Non-pigmented ciliary epithelial cell (primary cell): ENCODE results near the gene ARL5A.
"Not testable (repeated sequence)": the region's sequence is repeated elsewhere in the genome, so short reads cannot be mapped to it uniquely, and the experiment has no call there.

Experiments used
- DNase-seq: peaks from one replicate; pipeline ENCODE4 v3.0.0-alpha.2; 2010; ENCODE audit warnings: low read depth

Gene ARL5A

DNA sequence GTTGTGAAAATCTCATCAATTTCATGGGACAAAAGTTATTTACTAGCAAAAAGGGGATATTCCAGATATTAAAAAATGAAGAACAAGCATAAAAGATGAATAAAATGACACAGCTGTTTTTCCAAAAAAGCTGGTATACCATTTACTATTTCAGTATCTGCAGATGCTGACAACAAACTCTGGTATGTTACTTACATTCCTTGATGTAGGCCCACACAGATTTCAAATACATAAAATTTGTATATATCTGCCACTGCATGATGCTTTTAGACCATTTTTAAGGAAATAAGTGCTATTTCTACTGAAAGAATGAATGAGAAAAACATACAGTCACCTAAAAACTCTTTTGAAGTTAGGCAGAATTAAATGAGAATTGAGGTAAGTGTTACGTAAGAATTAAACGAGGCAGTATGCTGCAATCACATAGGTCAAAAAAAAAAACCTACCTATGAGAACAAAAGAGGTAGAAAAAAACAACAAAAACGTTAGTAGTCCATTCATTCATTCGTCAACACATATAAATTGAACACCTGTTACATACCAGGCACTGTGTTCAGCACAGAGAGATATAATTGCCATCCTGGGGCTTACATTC, 32.5 kb downstream of the ARL5A start:
- DNase-seq, result no peak

DNA sequence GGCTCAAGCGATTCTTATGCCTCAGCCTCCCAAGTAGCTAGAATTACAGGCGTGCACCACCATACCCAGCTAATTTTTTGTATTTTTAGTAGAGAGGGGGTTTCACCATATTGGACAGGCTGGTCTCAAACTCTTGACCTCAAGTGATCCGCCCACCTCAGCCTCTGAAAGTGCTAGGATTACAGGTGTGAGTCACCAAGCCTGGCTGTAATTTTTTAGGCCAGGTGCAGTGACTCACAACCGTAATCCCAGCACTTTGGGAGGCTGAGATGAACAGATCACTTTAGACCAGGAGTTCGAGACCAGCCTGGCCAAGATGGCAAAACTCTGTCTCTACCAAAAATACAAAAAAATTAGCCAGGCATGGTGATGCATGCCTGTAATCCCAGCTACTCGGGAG, 33.8 kb downstream of the ARL5A start:
- DNase-seq, result not testable (repeated sequence)

DNA sequence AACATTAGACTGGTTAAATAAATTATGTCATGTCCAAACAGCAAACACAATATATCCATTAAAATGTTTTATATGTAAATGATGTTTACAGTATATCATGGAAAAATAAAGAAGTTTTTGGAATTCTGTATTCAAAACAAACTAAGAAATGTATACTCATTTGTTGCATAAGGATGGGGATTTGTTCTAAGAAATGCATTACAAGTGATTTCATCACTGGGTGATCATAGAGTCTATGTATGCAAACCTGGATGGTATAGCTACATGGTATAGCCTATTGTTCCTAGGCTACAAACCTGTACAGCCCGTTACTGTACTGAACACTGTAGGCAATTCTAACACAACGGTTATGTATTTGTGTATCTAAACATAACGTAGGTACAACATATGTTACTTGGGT, 35.1 kb downstream of the ARL5A start:
- DNase-seq, result no peak

DNA sequence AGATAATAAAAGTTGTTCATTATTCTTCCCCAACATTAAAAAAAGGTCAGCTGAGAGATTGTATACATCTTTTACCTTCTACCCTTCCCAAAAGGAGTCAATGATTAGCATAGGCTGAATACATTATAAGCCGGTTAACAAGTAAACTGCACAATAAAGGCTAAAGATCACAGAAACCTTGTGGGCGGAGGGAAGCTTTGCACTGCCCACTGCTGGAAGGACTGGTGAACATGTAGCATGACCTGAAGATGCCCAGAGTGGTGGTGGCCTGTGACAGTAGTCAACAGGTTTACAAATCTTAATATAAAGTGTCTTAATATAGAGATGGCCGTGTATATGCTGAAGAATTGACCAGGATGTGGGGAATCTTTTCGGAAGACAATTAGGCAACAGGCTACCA, 35.6 kb downstream of the ARL5A start:
- DNase-seq, result no peak

DNA sequence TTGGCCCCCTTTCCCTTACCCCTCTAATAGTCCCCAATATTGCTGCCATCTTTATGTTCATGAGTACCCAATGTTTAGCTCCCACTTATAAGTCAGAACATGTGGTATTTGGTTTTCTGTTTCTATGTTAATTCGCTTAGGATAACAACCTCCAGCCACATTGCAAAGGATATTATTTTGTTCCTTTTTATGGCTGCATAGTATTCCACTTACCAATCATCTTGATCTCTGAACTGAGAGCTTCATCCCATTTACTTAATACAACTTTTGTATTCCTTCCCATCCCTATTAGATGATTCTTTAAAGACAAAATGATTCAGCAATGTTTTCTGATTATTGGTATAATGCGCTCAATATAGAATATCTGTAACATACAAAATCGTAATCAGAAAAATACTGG, 36.7 kb downstream of the ARL5A start:
- no peak for DNase-seq

DNA sequence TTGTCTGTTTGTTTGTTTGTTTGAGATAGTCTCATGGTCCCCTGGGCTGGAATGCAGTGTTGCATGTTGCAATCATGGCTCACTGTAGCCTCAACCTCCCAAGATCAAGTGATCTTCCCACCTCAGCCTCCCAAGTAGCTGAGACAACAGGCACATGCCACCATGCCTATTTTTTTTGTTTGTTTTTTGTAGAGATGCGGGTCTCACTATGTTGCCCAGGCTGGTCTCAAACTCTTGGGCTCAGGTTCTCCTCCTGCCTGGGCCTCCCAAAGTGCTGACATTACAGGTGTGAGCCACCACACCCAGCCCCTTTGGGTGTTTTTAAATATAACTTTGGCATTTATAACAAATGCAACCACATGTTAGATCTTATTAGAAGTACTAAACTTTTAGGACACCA, 37.5 kb downstream of the ARL5A start:
- no peak for DNase-seq

DNA sequence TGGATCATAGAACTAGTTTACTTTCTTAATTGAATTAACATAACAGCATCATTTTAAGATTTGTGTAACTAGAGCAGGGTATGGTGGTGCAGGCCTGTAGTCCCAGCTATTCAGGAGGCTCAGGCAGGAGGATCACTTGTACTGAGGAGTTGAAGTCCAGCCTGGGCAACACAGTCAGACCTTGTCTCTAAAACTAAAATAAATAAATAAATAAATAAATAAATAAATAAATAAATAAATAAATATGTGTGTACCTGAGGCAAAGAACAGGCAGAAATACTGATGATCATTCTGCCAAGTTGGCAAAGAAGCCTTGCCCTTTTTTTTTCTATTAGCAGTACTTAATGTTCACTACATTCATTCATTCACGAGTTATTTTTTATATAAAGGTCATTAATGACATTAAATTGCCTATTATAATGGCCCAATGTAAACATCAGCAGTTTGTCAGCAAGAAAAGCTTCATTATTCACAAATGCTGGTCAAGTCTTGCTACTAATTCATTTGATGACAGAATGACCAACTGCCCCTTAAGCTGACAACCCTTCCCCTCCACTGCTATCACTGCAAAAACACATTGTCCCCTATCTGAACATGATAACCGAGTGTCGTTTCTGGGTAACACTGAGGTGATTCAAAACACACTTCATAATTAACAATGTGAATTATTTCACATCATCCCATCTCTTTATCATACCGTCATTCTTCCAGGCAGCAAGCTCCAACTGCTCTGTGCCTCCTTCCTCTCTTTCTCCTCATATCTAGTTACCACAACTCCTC, 39.0 kb downstream of the ARL5A start:
- DNase-seq, result no peak

DNA sequence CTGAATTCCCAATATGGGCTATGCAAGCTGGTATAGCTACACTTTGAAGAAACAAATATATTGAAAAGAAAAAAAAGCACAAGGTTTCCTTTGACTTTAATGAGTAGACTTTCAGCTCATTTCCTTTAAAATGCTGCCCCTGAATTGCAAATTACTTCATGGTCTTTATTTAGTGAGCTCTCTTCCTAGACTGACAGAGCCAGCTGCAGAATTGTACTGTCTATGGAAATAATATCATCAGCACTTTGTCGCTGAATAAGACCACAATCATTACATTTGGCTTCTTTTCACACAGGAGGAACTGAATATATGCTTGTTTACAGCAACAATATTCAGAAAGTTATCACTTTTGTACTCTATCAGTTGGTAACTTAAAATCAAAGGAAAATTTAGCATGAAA, 41.7 kb downstream of the ARL5A start:
- DNase-seq, result no peak

DNA sequence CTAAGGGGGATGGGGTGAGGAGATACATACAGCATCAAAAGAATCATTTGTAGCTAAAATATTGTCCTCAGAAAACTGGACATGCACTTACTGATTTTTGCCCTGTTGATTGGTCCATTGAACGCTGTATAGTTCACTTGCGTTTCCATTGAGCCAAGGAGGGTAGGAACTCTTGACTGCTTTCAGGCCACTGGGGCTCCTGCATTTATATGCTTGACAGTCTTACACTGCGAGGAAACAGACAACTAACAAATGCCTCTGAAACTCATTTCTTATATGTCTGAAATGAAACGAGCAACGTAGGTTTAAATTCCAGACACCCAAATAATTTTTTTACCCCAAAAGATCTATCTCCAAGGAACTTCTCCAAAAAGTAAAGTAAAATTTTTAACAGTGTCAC, 42.1 kb downstream of the ARL5A start:
- DNase-seq, result no peak

DNA sequence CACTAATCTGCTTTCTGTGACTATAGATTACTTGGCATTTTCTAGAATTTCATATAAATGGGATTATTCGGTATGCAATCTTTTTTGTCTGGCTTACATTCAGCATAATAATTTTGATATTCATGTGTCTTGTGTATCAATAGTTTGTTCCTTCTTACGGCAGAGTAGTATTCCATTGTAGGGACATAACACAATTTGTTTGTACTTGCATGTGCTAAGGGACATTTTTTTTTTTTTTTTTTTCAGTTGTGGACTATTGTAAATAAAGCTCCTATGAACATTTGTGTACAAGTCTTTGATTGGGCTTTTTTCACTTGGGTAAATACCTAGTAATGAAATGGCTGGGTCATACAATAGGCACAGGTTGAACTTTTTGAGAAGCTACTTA, 45.1 kb downstream of the ARL5A start:
- no peak for DNase-seq

DNA sequence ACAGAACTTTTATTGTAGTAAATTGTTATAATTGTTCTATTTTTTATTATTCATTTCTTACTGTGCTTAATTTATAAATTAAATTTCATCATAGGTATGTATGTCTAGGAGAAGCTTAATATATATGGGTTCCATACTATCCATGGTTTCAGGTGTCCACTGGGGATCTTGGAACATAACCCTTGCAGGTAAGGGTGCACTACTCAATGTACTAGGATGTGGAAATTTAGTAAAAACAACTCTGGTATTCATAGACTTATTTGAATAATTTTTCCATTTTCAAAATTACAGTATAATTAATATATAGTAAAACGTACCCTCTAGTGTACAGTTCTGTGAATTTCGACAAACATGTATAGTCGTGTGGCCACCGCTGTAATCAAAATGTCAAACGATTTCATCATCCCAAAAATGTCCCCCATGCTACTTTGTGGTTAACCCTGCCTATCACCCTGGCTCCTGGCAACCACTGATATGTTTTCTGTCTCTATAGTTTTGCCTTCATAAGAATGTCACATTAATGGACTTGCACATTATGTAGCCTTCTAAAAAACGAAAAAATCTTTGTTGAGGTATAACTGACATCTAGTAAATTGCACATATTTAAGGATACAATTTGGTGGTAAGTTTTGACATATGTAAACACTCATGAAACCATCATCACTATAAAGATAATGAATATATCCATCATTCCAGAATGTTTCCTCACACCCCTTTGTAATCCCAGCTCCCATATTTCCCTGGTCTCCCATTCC, 45.7 kb downstream of the ARL5A start:
- DNase-seq, result no peak

DNA sequence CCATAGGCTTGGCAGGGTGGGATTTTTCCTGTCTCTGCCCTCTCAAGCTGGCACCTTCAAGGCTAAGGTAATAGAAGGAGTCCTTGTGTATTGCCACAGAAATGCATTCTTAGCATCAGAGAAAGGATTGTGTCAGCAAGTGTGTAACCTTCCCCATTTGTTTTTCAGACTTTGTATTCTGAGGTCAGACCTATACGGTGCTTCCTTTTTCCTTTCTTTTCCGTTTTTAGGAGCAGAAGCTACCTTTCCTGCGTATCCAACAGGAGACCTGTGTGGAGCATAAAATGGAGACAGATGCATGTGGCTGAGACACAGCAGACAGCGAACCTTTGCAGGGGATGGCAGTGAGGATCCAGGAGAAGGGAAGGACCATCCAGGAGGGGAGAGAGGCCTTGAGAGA, 46.6 kb downstream of the ARL5A start:
- DNase-seq, result no peak

DNA sequence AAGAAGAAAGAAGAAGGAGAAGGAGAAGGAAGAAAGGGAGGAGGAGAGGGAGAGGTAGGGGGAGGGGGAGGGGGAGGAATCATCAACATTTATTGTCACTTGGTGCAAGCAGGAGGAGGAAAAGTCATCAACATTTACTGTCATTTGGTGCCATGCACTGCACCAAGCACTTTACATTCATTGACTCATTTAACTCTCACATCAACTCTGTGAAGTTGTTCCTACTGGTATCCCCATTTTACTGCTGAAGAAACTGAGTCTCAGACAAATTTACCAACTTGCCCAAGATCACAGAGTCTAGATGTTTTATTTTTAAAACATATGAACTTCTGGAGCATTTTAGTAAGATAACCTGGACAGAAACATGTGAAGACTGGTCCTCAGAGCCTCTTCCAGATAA, 47.3 kb downstream of the ARL5A start:
- no peak for DNase-seq

DNA sequence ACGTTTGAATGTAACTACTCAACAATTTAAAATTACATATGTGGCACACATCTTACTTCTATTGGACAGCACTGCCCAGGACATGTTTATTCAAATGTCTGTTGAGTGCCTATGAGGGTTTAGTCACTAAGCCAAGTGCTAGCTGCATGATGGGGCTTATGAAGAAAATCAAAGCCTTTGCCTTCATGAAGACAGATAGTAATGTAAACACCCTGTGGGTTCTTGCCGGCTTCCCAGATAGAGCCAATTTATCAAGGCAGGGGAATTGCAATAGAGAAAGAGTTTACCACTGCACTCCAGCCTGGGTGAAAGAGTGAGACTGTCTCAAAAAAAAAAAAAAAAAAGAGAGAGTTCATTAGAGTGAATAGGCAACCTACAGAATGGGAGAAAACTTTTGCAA, 50.3 kb downstream of the ARL5A start:
- DNase-seq, result no peak

DNA sequence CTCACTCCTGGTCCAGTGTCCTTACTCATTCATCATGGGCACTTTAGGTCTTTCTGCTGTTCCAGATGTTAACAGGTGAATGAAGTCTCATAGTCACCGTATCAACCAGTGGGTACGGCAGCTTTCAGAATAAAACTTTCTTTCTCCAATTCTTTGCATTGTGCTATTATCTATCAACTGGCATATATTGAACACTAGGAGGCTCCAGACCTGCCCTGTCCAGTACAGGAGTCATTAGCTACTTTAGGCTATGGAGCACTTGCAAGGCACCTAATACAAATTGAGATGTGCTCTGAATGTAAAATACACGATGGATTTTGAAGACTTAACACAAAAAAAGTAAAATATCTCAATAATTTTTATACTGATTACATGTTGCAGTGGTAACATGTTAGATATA, 50.7 kb downstream of the ARL5A start:
- DNase-seq, result no peak

DNA sequence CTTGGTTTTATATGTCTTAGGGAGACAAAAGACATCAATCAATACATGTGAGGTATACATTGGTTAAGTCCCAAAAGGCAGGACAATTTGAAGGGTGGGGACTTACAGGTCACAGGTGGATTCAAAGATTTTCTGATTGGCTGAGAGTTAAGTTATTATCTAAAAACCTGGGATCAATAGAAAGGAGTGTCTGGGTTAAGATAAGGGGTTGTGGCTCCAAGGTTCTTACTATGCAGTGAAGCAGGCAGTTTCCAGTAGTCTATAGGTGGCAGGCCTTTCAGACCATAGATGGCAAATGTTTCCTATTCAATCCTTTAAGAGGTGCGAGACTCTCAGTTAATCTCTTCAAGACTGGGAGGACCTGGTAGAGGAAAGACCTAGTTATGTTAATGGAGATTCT, 51.9 kb downstream of the ARL5A start:
- no peak for DNase-seq

DNA sequence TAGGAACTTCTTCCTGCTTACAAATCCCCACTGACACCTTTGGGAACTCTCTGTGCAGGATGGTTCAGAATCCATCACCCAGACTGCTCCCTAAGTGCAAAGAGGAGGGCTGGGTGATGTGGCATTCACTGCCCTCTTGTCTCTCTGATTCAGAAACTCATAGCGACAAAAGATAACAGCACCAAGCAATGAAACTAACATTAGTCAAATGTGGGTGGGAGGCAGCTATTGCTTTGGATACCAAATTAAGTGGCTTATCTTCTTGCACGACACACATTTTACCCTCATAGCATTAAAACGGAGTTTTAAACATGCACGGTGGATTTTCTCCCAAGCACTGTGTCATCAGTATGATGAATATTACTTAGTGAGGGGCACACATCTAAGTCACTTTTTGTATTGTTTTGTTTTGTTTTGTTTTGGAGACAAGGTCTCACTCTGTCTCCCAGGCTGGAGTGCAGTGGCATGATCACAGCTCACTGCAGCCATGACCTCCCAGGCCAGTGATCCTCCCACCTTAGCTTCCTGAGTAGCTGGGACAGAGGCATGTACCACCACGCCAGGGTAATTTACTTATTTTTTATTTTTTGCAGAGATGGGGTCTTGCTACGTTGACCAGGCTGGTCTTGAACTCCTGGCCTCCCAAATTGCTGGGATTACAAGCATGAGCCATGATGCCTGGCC, 53.0 kb downstream of the ARL5A start:
- DNase-seq, result no peak

DNA sequence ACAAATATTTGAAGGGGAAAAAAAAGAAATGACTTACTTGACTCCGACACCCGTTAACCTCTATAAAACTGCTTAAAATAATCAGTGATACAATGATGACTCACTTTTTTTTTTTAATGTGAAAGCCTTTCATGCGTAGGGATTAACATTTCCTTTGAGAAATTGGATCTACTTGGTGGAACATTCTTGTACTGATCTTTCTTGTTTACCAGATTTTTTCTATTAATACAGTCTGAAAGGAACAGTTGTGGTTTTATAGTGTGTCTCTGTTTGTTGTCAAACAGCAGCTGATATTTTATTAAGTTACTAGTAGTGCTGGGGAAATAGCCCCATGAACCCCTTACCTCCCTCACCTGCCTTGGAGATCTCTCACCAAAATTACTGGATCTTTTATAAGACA, 53.7 kb downstream of the ARL5A start:
- no peak for DNase-seq

DNA sequence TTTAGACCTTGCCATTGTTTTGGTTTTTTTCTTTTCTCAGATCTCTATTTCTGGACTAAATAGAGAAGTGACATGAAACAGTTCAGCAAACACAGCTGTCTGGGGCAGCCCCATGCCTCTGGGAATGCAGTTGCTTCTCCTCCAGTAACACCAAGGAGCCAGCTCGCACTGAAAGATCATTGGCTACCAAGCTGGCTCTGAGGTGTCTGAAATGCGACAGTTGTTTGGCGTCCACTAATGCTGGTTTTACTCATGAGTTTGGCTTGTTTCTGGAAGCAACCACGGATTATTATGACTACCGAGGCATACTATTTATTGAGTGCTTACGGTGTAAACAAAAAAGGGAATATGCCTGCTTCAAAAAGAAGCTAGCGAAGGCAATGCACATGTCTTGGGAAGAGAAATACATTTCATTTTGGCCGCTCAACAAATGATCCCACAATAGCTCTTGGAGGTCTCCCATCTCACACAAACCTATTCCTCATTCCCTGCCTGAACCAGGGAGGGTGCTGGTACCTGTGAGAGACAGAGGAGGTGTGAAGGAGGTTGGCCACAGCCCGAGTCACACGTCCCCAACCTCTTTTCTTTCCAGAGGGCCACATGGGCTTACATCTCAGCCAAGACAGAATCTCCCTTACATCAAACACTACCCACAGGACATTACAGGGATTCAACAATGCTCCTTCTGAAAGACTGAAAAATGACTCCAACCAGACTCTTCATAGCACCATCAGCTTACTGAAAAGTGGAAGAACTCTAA, 56.4 kb downstream of the ARL5A start:
- DNase-seq, result no peak

DNA sequence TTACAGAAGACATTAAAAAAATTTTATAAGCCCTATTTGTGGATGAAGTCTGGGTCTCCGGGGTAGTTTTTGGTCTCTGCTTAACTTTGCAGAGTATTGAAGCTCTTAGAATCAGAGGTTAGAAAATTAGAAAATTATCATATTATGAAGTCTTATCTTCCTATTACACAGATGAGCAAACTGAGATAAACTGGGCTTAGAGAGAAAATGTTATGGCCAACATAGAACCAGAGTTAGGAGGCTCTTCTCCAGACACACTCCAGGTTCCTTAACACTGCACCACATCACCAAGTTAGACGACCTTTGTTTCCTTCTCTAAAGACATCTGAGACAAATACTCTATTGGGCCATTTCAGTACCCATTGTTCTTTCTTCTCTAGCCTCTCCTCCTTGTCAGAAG, 57.2 kb downstream of the ARL5A start:
- DNase-seq, result no peak

DNA sequence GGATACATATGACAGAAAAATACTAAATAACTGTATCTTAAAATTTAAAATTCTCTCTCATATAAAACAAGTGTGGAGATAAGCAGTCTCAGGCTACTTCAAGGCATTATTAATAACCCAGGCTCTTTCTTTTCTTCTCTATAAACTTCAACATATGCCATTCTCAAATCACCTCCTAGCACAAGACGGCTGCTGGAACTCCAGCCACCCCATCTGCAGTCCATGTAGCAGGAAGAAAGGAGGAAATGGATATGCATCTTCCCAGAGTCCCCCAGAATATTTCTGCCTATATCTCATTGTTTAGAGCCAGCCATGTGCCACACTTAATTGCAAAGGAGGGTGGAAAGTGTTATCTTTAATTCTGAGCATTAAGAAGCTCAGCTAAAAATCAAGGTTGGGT, 58.6 kb downstream of the ARL5A start:
- no peak for DNase-seq

DNA sequence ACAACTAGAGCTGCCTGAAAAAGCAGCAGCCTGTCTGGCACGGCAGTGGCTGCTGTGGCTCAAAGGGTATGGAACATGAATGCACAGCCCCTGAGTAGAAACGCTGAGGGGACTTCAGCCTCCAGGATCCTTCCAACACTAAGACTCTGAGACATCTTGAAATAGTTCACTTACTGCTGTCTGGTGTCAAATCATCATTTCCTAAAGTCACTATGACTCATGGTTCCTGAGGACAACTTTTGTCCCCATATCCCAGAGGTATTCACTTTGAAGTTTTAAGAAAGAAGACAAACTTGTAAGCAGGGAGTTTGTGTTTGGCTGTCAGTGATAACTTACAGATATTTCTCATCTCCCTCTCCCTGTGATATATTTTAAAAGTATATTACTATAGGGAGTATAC, 60.7 kb downstream of the ARL5A start:
- no peak for DNase-seq
